Activated T-helper 1 cell treated with anti-CD3 and anti-CD28 coated beads, Interleukin-12 subunit alpha, Interleukin-12 subunit beta, Interleukin-2, Interleukin-4 antibody, amounts not matched to agents 30 ng/mL and 10 ng/mL and 1 ng/mL, durations not matched to agents 14 hours and 24 hours and 36 hours (primary cell): Measurements from ENCODE around the gene WNT5B. TPM values are rescaled to one million over a fixed set of nuclear protein-coding genes. Genes with fewer than 3 reads are reported as not detected.
"Not testable (repeated sequence)": the region's sequence is repeated elsewhere in the genome, so short reads cannot be mapped to it uniquely, and the experiment has no call there.

Source experiments
- DNase-seq: peaks from one replicate; pipeline ENCODE4 v3.0.0; 2021; ENCODE audit warnings: low spot score
- H3K27ac Mint-ChIP-seq: one replicate; pipeline ENCODE4 v1.8.0; 2021; ENCODE audit warnings: mild to moderate bottlenecking, mixed read lengths
- H3K27me3 Mint-ChIP-seq: one replicate; pipeline ENCODE4 v1.8.0; 2022; ENCODE audit warnings: mild to moderate bottlenecking, moderate library complexity, mixed read lengths; ENCODE audit not compliant: insufficient read depth
- H3K36me3 Mint-ChIP-seq: one replicate; pipeline ENCODE4 v1.8.0; 2021; ENCODE audit warnings: low read depth, mixed read lengths
- H3K4me1 Mint-ChIP-seq: one replicate; pipeline ENCODE4 v1.8.0; 2021; ENCODE audit warnings: low read depth, mixed read lengths
- H3K4me3 Mint-ChIP-seq: one replicate; pipeline ENCODE4 v1.8.0; 2021; ENCODE audit warnings: mild to moderate bottlenecking, moderate library complexity, mixed read lengths
- H3K9me3 Mint-ChIP-seq: one replicate; pipeline ENCODE4 v1.8.0; 2021; ENCODE audit warnings: mixed read lengths
- intact Hi-C: fragments of 100-400 bp; cut with micrococcal nuclease; formaldehyde crosslinking; loops from one replicate; pipeline ENCODE4 v1.15.1; 2024
- total RNA-seq: library from RNA; stranded (reverse); gene quantifications from 2 replicates; pipeline ENCODE4 v1.2.3, GENCODE V29; 2022

Gene WNT5B
- total RNA-seq, 1 donor from 2014 or later = 2.0 TPM

DNA sequence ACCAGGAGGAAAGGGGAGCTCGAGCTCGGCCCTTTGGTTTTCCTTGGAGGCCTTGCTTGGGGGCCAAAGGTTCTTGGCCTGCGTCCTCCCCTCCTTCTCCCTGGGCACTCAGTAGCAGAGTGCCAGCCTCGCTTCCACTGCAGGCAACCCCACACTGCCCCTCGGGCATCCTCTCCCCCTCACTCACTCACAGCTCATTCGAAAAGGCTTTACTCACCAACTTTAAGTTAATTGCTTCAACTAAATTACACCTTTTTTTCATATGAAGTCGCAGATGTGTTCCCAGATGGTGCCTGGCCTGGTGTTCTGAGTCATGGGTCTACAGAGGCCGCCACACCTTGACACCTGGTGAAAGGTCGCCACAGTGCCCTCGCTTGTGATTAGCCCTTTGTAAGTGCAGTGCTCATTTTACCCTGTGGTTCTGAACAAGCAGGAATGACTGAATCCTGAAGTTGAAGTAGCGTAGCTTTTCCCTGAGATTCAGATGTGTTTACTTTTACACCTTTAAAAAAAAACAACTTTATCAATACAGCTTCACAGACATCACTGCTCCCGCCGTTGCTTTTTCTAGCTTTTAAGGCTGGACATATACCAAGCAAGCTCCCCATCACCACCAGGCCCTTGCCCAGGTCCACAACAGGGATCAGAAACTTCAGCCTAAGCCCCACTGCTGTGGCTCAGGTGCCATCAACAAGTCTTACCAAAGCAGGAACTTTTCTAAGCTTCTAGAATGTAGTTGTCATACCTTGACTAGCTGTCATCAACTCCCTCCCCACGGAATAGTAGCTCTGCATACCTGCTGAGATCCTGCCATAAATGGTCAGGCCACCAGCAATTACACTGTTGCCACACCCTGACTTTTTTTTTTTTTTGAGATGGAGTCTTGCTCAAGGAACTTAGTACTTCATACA, 41.6 kb downstream of the WNT5B start:
- H3K27ac Mint-ChIP-seq = no peak overlapping the region
- intact Hi-C loops = no loop called here
- H3K27me3 Mint-ChIP-seq = peaks cover 2% of the 10 kb centered on the region
- H3K4me1 Mint-ChIP-seq = peaks cover 26% of the 10 kb centered on the region
- peaks cover 4% of the 10 kb centered on the region for H3K36me3 Mint-ChIP-seq
- H3K9me3 Mint-ChIP-seq = no peaks in the 10 kb centered on the region
- H3K4me3 Mint-ChIP-seq = no peak overlapping the region
- DNase-seq = no peak

DNA sequence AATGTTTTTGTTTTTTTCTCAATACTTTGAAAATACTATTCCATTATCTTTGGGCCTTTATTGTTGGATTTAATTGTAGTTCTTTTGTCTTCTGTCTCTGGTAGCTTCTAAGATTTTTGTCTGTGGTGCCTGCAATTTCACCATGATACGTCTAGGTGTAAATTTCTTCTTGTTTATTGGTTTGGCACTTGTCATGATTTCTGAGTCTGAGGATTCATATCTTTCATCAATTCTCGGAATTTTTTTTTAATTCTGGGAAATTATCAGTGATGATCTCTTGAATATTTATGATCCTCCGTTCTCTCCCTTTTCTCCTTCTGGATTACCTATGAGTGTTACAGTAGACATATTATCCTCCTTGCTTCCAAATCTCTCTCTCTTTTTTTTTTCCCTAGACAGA, 47.0 kb downstream of the WNT5B start:
- H3K27ac Mint-ChIP-seq = no peak overlapping the region
- intact Hi-C loops = no loop called here
- no peaks in the 10 kb centered on the region for H3K36me3 Mint-ChIP-seq
- H3K9me3 Mint-ChIP-seq = no peaks in the 10 kb centered on the region
- DNase-seq = no peak
- peaks cover under 1% of the 10 kb centered on the region for H3K27me3 Mint-ChIP-seq
- H3K4me1 Mint-ChIP-seq = no peaks in the 10 kb centered on the region
- H3K4me3 Mint-ChIP-seq = no peak overlapping the region

- H3K4me1 Mint-ChIP-seq = no peaks in the 10 kb centered on the region
- no peaks in the 10 kb centered on the region for H3K36me3 Mint-ChIP-seq
- no peak overlapping the region for H3K4me3 Mint-ChIP-seq
- no peaks in the 10 kb centered on the region for H3K9me3 Mint-ChIP-seq
- DNase-seq = no peak
- no peak overlapping the region for H3K27ac Mint-ChIP-seq
- intact Hi-C loops = no loop called here
- H3K27me3 Mint-ChIP-seq = peaks cover 20% of the 10 kb centered on the region
These were observed 51.9 kb downstream of the WNT5B start for GRCh38 chr12:1680804-1681492.

DNA sequence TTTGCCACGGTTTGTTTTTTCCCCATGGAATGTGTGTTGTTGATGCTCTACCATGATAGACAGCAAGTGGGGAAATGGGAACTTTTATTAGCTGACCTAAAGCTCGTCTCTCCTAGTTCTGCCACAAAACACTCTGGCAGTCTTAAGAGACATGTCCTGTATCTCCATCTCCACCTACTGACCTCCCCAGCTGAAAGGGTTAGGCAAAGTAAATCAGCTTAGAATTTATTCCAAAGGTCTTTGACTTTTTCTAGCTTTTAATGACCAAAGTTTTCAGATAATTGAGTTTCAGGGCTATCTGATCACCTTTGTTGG, 52.4 kb downstream of the WNT5B start:
- Mint-ChIP-seq H3K9me3 (no peaks in the 10 kb centered on the region), H3K4me3 (no peak overlapping the region), H3K27me3 (peaks cover 20% of the 10 kb centered on the region), H3K27ac (no peak overlapping the region), H3K36me3 (no peaks in the 10 kb centered on the region), H3K4me1 (no peaks in the 10 kb centered on the region)
- intact Hi-C loops = no loop called here
- no peak for DNase-seq

GRCh38 chr12:1688086-1688710, 59.2 kb downstream of the WNT5B start:
- intact Hi-C loops = no loop called here
- Mint-ChIP-seq H3K4me3 (no peak overlapping the region), H3K27ac (peak overlapping the region; percentile 31), H3K36me3 (peaks cover 13% of the 10 kb centered on the region), H3K27me3 (peaks cover 11% of the 10 kb centered on the region), H3K9me3 (no peaks in the 10 kb centered on the region), H3K4me1 (peaks cover 37% of the 10 kb centered on the region)
- no peak for DNase-seq

DNA sequence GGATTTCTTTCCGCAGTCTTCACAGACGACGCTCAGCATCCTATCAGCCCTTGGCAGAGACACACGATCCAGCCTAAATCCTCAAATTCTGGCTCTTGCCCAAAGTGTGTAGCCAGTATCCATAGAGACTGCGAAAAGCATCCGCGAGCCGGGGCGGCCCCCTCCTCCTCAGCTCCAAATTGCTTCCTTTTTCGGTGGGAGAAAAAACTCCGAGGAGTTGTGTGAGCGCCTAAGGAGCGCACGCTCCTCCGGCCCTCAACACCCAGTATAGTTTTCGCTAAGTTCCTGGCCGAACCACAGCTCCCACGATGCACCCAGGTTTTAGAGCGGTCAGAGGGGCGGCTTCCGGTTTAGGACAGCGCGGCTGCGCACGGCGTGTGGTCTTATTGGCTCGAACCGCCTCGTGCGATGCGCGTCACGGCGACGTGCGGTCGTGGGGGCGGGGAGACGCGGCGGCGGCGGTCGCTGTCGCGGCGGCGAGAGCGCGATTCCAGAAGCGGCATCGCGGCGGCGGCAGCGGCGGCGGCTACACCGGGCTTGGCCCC, 61.6 kb downstream of the WNT5B start, which contains the start of gene ADIPOR2:
Gene ADIPOR2, plus strand, starts transcription at position 493 of the 545 bp plus-strand sequence. CDS start 63,274 bp downstream, outside the sequence.
- Mint-ChIP-seq H3K9me3 (no peaks in the 10 kb centered on the region), H3K27me3 (peaks cover 3% of the 10 kb centered on the region), H3K4me1 (peaks cover 50% of the 10 kb centered on the region), H3K4me3 (peak within 1 kb of the TSS; percentile 99), H3K36me3 (peaks cover 18% of the 10 kb centered on the region), H3K27ac (peak within 1 kb of the TSS; percentile 96)
- DNase-seq = peak; percentile 93
- intact Hi-C loops = loop anchor here (1.0 to 10.0 kb wide), 6 partner anchors 29 to 746 kb away; partner anchors contain the start of genes DCP1B, ERC1, FBXL14 and RAD52

- H3K4me1 Mint-ChIP-seq = peaks cover 56% of the 10 kb centered on the region
- peaks cover 19% of the 10 kb centered on the region for H3K36me3 Mint-ChIP-seq
- intact Hi-C loops = loop anchor here (2.0 to 10.0 kb wide), 3 partner anchors 99 to 747 kb away; partner anchors contain the start of genes ERC1, FBXL14 and RAD52
These were observed 62.3 kb downstream of the WNT5B start for GRCh38 chr12:1691123-1692007.

GRCh38 chr12:1692226-1692625, 63.2 kb downstream of the WNT5B start:
- no peaks in the 10 kb centered on the region for H3K9me3 Mint-ChIP-seq
- DNase-seq = no peak
- peaks cover 22% of the 10 kb centered on the region for H3K36me3 Mint-ChIP-seq
- H3K27me3 Mint-ChIP-seq = no peaks in the 10 kb centered on the region
- intact Hi-C loops = loop anchor here (5.0 to 10.0 kb wide), 2 partner anchors 100 to 747 kb away; partner anchors contain the start of genes FBXL14 and RAD52
- peaks cover 64% of the 10 kb centered on the region for H3K4me1 Mint-ChIP-seq
- H3K27ac Mint-ChIP-seq = peak overlapping the region; percentile 96
- H3K4me3 Mint-ChIP-seq = peak overlapping the region; percentile 99

More at GRCh38 chr12:1691123-1692007, 62.3 kb downstream of the WNT5B start:
- DNase-seq = peak; percentile 25
- Mint-ChIP-seq H3K4me3 (peak overlapping the region; percentile 99), H3K9me3 (no peaks in the 10 kb centered on the region), H3K27me3 (peaks cover 2% of the 10 kb centered on the region), H3K27ac (peak overlapping the region; percentile 96)

DNA sequence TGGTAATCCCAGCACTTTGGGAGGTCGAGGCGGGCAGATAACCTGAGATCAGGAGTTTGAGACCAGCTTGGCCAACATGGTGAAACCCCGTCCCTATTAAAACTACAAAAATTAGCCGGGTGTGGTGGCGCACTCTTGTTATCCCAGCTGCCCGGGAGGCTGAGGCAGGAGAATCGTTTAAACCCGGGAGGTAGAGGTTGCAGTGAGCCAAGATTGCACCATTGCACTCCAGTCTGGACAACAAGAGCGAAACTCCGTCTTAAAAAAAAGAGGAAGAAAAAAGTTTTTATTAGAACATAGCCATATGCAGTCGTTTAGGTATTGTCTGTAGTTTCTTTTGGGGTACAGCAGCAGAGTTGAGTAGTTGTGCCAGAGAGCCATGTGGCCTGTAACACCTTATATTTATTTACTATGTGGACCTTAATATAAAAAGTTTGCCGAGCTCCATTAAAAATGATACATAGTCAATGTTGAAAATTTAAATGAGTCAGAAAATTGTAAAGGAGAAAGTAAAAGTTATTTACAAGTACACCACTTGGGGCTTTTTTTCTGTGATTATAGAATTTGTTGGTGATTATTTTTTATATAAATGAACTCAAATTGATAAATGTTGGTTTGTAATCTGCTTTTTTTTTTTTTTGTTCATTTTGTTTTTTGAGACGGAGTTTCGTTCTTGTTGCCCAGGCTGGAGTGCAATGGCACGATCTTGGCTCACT, 64.0 kb downstream of the WNT5B start:
- intact Hi-C loops = loop anchor here (5.0 to 10.0 kb wide), 2 partner anchors 101 to 748 kb away; partner anchors contain the start of genes FBXL14 and RAD52
- no peak for DNase-seq
- Mint-ChIP-seq H3K36me3 (peaks cover 23% of the 10 kb centered on the region), H3K27ac (no peak overlapping the region), H3K9me3 (no peaks in the 10 kb centered on the region), H3K27me3 (no peaks in the 10 kb centered on the region), H3K4me1 (peaks cover 72% of the 10 kb centered on the region), H3K4me3 (no peak overlapping the region)

- not testable (repeated sequence) for H3K4me3 Mint-ChIP-seq, DNase-seq, H3K27ac Mint-ChIP-seq, H3K27me3 Mint-ChIP-seq, H3K9me3 Mint-ChIP-seq
- intact Hi-C loops = loop anchor here (10.0 kb wide), 1 partner anchor 750 kb away; the partner anchor contains the start of gene RAD52
- Mint-ChIP-seq H3K4me1 (peaks cover 60% of the 10 kb centered on the region), H3K36me3 (peaks cover 22% of the 10 kb centered on the region)
These were observed 66.1 kb downstream of the WNT5B start for GRCh38 chr12:1695097-1695496.
